NCI-H1092 (cell line): ENCODE data around the gene RAB11A.
A peak's percentile ranks its signal among the peaks of the same experiment; 100 is the strongest.

Experiments
- DNase-seq: peaks from one replicate; lab custom pipeline; 2025; lab: John Stamatoyannopoulos, UW

Gene RAB11A

DNA sequence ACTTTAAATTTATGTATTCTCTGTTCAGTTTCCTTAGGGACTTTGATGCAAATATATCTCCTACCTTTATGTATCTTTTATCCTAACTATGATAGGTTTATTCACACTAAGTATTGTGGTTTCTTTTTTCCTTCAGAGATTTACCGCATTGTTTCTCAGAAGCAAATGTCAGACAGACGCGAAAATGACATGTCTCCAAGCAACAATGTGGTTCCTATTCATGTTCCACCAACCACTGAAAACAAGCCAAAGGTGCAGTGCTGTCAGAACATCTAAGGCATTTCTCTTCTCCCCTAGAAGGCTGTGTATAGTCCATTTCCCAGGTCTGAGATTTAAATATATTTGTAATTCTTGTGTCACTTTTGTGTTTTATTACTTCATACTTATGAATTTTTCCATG is 18.3 kb downstream of the RAB11A start:
- DNase-seq, result no peak

DNA sequence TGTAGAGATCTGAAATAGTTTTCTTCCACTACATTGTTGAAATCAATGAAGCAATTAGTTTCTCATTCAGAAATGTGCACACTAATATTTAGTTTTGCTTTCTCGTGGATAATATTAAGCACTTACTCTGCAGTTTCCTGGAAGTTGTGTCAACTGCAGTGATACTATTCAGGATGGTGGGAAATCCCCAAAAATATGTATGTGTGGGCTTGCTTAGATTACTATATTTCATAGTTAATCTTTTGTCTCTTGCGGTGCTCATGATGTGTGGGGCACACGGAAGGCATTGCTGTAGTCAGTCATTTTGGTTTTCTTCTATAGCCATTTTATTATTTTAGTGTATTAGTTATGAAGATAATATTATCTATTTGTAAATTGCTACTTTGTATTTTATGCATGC is 19.7 kb downstream of the RAB11A start:
- no peak for DNase-seq

GRCh38 chr15:65893060-65893459 is 23.8 kb downstream of the RAB11A start:
- DNase-seq, result no peak

DNA sequence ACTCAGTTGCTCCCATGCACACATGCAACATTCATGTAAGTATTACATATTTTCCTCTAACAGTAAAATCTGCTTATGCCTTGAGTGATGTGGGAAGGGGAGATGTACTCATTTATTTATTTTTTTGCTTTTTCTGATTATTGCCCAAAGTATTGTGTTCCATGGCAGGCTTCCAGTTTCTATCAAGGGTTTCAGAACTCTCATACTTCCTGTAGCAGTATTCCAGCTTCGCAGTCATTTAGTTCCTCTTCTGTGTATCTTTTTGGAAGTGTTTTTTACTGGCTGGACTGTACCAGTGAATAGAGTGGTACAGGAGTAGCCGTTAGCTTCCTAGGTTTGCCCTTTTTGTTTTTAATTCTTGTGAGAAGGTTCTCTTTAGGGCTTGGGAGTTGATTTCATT is 26.9 kb downstream of the RAB11A start:
- no peak for DNase-seq

DNA sequence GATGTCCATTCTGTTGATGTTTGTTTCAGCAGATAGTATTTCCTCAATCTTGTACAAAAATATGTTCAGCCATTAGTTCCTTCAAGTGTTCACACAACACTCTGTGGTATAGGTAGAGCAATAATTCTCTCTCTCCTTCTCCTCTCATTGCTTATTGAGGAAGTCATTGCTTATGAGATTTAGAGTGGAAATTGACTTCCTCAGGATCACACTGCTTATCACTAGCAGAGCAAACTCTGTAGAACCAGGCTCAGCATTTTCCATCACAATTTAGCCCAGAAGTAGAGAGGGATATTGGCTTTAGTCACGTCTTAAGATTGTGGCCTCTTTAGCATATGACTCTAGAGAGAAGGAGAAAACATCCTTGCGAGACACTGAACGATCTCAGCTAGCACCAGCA is 31.2 kb downstream of the RAB11A start:
- DNase-seq, result no peak

DNA sequence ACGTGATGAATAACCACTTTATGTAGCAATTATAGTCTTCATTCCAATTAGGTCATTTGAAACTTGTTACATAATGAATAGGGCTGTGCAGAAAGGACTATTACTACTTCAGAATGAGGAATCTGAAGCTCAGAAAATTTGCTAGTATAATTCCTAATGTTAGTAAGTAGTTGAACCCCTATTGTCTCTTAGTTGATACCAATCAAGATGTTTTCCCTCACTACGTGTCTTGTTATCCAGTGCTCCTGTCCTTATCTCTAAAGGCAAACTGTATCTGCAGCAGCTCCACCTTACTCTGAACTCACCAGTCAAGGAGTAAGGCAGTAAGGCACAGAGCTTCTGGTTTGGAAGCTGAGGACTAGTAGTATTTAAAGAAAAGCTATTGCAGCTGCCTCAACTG is 32.0 kb downstream of the RAB11A start:
- no peak for DNase-seq

- DNase-seq, result no peak
These were observed 32.5 kb downstream of the RAB11A start for GRCh38 chr15:65901836-65902235.

DNA sequence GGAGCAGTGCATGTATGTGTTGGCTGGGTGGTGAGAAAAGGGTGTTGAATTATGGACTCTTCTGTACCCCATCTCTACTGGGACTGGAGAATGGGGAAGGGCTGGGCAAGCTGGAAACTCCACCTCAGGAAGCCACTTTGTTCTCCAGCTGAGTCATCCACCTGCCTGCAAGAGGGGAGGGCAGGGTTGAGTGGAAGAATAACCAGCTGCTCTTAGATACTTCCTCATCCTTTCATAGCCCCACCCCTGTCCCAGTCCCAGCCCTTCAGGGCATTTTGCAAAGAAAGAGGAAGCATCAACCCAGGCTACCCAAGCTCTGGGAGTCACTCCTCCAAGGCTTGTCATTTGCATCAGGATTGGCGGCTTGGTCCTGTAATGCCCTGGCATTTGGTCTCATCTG is 33.1 kb downstream of the RAB11A start:
- no peak for DNase-seq

- DNase-seq, result no peak
These were observed 34.2 kb downstream of the RAB11A start for GRCh38 chr15:65903296-65904073.

- no peak for DNase-seq
These were observed 35.0 kb downstream of the RAB11A start for GRCh38 chr15:65904301-65904700.

DNA sequence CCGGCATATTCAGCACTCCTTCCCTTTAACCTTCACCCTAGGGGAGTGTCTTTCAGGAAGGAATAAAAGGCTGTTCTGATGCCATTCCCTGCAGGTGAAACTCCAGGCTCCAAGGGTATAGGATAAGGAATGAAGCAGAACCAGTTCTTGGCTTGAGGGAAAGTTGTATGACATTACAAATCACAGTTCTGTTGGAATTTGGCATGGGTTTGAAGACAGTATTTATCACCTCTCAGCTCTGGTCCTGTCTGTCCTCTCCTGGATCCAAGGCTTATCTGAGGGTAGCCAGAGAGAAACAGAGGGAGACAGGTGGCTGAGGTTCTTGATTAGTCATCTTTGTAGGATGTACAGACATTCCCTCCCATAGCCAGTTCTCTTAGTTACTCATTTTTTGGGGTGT is 37.1 kb downstream of the RAB11A start:
- no peak for DNase-seq

DNA sequence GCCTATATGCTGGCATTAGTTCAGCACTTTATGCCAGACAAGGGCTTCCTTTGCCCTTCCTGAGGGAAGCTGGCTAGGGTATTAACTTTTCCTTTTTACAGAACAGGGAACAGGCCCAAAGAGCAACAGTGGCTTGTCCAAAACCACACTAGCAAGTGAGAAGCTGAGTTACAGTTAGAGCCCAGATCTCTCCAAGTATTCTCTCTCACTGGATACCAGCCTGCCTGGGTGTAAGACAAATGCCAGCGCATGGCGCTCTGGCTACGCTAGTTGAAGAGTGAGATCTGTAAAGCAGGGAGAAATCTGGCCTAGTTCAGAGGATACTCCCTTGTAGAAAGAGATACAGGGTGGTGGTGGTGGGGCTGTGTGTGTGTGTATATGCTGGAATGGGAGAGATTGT is 38.4 kb downstream of the RAB11A start:
- no peak for DNase-seq

- no peak for DNase-seq
These were observed 39.6 kb downstream of the RAB11A start for GRCh38 chr15:65908876-65909275.

- DNase-seq, result no peak
These were observed 40.5 kb downstream of the RAB11A start for GRCh38 chr15:65909831-65910230.

DNA sequence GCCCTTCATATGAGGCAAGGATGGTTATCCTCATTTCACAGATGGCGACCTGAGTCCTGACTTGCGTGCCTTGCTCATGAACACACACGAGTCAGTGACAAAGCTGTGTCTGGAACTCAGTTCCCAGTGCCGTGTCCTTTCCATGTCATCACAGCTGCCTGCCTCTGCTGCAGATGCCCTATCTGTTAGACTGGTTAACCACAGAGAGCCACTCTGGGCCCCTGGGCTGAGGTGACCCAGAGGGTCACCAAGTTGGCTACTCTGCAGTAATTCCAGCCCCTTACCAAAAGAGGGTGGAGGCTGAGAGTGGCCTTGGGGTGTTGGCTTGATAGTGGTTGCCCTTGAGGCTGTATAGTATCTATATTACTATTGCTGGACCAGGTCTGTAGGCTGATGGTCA is 41.0 kb downstream of the RAB11A start:
- no peak for DNase-seq

GRCh38 chr15:65912235-65912634 is 42.9 kb downstream of the RAB11A start:
- DNase-seq, result no peak

DNA sequence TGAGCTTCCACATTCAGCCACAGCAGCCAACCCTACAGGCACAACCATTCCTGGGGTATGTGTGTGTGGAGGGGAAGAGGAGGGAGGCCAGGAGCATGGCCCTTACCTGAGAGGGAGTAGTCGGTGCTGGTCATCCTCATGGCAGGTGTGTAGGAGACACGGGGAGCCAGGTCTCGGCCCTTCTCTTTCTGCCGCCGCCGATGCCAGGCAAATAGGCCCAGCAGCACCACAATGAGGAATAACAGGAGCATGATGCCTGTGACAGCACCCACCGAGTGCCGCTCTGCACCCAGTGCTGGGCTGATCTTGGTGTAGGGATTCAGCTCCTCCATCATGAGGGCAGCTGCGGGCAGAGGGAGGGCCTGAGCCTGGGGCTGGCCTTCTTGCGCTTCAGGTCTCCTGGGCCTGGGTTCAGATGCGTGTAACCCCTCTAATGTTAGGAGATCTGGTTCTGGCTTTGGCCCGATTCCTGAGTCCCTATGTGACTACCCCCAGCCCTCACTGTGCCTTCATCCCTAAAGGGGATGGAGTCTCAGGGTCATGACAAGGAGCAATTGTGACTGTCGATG is 44.4 kb downstream of the RAB11A start:
- DNase-seq, result no peak

DNA sequence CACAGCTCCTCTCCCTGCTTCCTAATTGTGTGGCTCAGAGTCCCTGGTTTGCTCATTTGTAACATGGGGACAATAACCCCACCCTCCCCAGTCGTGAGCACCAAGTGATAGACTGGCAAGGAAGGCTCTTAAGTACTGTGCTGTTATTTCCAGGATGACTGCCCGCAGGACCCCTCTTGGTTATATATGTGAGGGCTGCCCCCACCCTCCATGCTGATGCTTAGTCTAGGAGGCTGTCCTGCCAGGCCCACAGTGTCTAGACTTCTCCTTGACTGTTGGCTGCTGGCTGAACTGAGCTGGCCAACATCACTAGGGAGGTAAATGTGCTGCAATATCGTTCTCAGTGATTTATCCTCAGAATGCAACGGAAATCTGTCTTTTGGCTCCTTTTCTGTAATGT is 45.1 kb downstream of the RAB11A start:
- DNase-seq, result no peak

GRCh38 chr15:65914981-65915925 is 46.0 kb downstream of the RAB11A start:
- no peak for DNase-seq

DNA sequence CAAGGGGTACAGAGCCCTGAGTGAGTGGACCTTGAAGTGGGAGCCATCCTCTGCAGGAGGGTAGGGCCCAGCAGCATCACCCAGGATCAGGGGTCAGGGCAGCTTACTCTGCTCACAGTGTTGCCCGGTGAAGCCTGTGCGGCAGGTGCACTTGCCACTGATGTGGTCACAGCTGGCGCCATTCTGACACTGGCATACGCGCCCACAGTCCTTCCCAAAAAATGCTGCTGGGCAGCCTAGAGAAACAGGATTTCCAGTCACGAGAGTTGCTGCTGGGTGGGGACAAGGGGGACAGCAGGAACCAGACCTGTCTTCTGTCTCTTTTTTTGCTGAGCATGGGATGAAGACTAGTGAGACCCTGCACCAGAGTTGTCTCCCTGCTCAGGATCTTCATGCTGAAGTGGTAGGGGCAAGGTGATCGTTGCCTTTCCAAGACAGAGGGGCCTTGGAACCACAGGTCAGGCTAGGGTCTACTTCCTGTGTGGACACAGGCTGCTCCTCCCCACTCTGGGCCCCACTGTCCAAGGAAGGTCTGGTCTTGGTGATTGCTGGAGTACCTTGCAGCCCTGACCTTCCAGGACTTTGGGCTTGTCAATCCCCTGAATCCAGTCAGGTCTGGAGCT is 46.9 kb downstream of the RAB11A start:
- no peak for DNase-seq

GRCh38 chr15:65916664-65917406 is 47.5 kb downstream of the RAB11A start:
- DNase-seq, result peak; percentile 58

DNA sequence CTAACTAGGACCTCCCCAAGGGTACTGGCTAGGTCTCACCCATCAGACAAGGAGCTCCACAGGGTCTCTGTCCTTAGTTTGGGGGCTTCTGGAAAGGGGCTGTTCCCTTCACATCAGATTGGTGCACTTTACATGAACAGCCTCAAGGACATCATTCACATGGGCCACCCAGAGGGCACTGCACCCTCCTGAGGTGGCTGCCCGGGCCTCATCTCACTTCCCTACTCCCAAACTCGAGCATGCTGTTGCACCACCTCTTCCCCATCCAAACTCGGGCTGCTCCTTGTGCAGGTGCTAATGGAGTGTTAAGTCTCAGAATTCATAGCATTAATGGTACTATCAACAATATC is 48.1 kb downstream of the RAB11A start:
- no peak for DNase-seq
